Karpas-422 (cell line): ENCODE data around the gene USP48. TPM values are rescaled to one million over a fixed set of nuclear protein-coding genes. Genes with fewer than 3 reads are reported as not detected.
"Not testable (repeated sequence)": the region's sequence is repeated elsewhere in the genome, so short reads cannot be mapped to it uniquely, and the experiment has no call there.

Source experiments
- DNase-seq: peaks from one replicate; pipeline ENCODE4 v3.0.0-alpha.2; 2015
- H2AFZ ChIP-seq: fragments of 200-600 bp; sonication (generic); 2 replicates; pipeline ENCODE4 v1.6.1; 2014; ENCODE audit warnings: antibody characterized with exemption, low read length, mixed read lengths
- H3K27ac ChIP-seq: fragments of 200-600 bp; sonication (generic); 2 replicates; pipeline ENCODE4 v1.5.1; 2014; ENCODE audit warnings: mild to moderate bottlenecking, low read length, moderate library complexity
- H3K27me3 ChIP-seq: fragments of 200-600 bp; sonication (generic); 2 replicates; pipeline ENCODE4 v1.6.1; 2014; ENCODE audit warnings: low read length, mixed read lengths
- H3K36me3 ChIP-seq: fragments of 200-600 bp; sonication (generic); 2 replicates; pipeline ENCODE4 v1.6.1; 2014; ENCODE audit warnings: low read length, mixed read lengths; ENCODE audit not compliant: insufficient read depth
- H3K4me1 ChIP-seq: fragments of 200-600 bp; sonication (generic); 2 replicates; pipeline ENCODE4 v1.6.1; 2014; ENCODE audit warnings: mild to moderate bottlenecking, low read length, mixed read lengths
- H3K4me2 ChIP-seq: fragments of 200-600 bp; sonication (generic); 2 replicates; pipeline ENCODE4 v1.6.1; 2014; ENCODE audit warnings: low read length, low read depth, mild to moderate bottlenecking; ENCODE audit not compliant: poor library complexity, severe bottlenecking
- H3K4me3 ChIP-seq: fragments of 200-600 bp; sonication (generic); 2 replicates; pipeline ENCODE4 v1.5.1; 2014; ENCODE audit warnings: mild to moderate bottlenecking, antibody characterized with exemption, low read length, mixed read lengths
- H3K79me2 ChIP-seq: fragments of 200-600 bp; sonication (generic); 2 replicates; pipeline ENCODE4 v1.6.1; 2014; ENCODE audit warnings: mild to moderate bottlenecking, low read length, mixed read lengths
- H3K9ac ChIP-seq: fragments of 200-600 bp; sonication (generic); 2 replicates; pipeline ENCODE4 v1.6.0; 2014; ENCODE audit warnings: low read length
- H3K9me2 ChIP-seq: fragments of 200-600 bp; sonication (generic), shearing (Covaris generic); replicated peaks from 2 replicates; pipeline ENCODE4 v1.6.0; 2014; ENCODE audit warnings: mild to moderate bottlenecking, low read length, moderate library complexity; ENCODE audit not compliant: insufficient read depth
- H3K9me3 ChIP-seq: fragments of 300-700, 200-600 bp; sonication (generic); 2 replicates; pipeline ENCODE4 v1.6.1; 2014; ENCODE audit warnings: low read length, mixed read lengths
- H4K20me1 ChIP-seq: fragments of 200-600 bp; sonication (generic); 2 replicates; pipeline ENCODE4 v1.6.1; 2014; ENCODE audit warnings: mild to moderate bottlenecking, antibody characterized with exemption, low read length, low read depth; ENCODE audit not compliant: insufficient read depth
- total RNA-seq: library from RNA; depleted of rRNA; stranded (reverse); fragments of >200 nt; shearing (Covaris generic); gene quantifications from 2 replicates; pipeline ENCODE4 v1.2.3, GENCODE V29; 2014; ENCODE audit warnings: low replicate concordance

Gene USP48
- total RNA-seq, 1 experiment from 2014 or later: 35.1 TPM

- Histone ChIP-seq H3K27ac (no peak overlapping the region), H3K36me3 (peaks cover 32% of the 10 kb centered on the region), H3K4me3 (no peak overlapping the region), H3K9me2 (no peaks in the 10 kb centered on the region), H3K4me1 (peaks cover 8% of the 10 kb centered on the region), H3K9ac (no peak overlapping the region), H4K20me1 (no peaks in the 10 kb centered on the region), H3K9me3 (no peaks in the 10 kb centered on the region; the same call in 1 of the 2 replicates), H2AFZ (no peak overlapping the region), H3K27me3 (no peaks in the 10 kb centered on the region), H3K79me2 (no peaks in the 10 kb centered on the region), H3K4me2 (no peak overlapping the region)
- DNase-seq: no peak
These were observed 95.8 kb downstream of the USP48 start for GRCh38 chr1:21687081-21687529.

DNA sequence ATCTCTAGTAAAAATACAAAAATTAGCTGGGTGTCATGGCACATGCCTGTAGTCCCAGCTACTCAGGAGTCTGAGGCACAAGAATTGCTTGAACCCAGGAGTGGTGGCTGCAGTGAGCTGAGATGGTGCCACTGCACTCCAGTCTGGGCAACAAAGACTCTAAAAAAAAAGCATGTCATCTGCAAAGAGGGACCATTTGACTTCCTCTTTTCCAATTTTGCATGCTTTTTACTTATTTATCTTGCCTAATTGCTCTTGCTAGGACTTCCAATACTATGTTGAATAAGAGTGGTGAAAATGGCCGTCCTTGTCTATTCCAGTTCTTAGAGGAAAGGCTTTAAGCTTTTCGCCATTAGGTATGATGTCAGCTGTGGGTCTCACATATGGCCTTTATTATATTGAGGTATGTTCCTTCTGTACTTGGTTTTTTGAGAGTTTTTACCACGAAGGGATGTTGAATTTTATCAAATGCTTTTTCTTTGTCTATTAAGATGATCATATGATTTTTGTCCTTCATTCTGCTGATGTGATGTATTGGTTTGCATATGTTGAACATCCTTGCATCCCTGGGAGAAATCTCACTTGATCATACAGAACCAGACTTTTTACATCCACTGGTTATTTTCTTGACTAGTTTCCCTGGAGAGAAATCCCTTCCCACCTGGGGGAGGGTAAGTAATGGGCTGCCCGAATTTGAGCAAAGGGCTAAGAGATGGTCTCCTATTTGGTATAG lies 96.8 kb downstream of the USP48 start:
- Histone ChIP-seq H3K9me2 (no peaks in the 10 kb centered on the region), H3K36me3 (peaks cover 31% of the 10 kb centered on the region), H3K4me2 (no peak overlapping the region), H3K79me2 (no peaks in the 10 kb centered on the region), H4K20me1 (no peaks in the 10 kb centered on the region), H3K9me3 (no peaks in the 10 kb centered on the region; the same call in 1 of the 2 replicates), H2AFZ (no peak overlapping the region), H3K4me3 (no peak overlapping the region), H3K27me3 (no peaks in the 10 kb centered on the region), H3K4me1 (peaks cover 8% of the 10 kb centered on the region), H3K27ac (no peak overlapping the region), H3K9ac (no peak overlapping the region)
- DNase-seq: peak; percentile 49

DNA sequence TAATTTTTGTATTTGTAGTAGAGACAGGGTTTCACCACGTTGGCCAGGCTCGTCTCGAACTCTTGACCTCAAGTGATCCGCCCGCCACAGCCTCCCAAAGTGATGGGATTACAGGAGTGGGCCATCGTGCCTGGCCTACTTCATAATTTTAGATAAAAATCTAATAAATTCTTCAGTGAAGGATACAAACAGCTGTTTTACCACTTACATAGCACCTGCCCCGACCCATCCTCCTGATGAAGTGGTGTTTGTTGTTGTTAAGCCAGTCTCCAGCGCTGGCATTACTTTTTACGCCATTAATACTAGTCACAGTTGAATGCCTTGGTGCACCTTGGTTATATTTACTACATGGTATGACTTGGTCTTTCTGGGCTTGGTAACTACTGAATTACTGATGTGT lies 101.5 kb downstream of the USP48 start:
- H3K4me2 ChIP-seq: no peak overlapping the region
- DNase-seq: no peak
- peaks cover 7% of the 10 kb centered on the region for H3K4me1 ChIP-seq
- no peak overlapping the region for H3K27ac ChIP-seq
- no peaks in the 10 kb centered on the region for H3K79me2 ChIP-seq
- H4K20me1 ChIP-seq: no peaks in the 10 kb centered on the region
- no peaks in the 10 kb centered on the region for H3K27me3 ChIP-seq
- no peaks in the 10 kb centered on the region for H3K9me3 ChIP-seq
- H3K9ac ChIP-seq: no peak overlapping the region
- H3K9me2 ChIP-seq: no peaks in the 10 kb centered on the region
- H3K36me3 ChIP-seq: peaks cover 11% of the 10 kb centered on the region
- no peak overlapping the region for H3K4me3 ChIP-seq
- no peak overlapping the region for H2AFZ ChIP-seq

- Histone ChIP-seq H3K4me2 (no peak overlapping the region), H3K4me3 (no peak overlapping the region), H3K36me3 (peaks cover 7% of the 10 kb centered on the region; the same call in 1 of the 2 replicates), H3K4me1 (peaks cover 2% of the 10 kb centered on the region; the same call in 1 of the 2 replicates), H3K9me2 (no peaks in the 10 kb centered on the region), H2AFZ (no peak overlapping the region), H3K27ac (no peak overlapping the region), H3K9ac (no peak overlapping the region), H4K20me1 (no peaks in the 10 kb centered on the region), H3K27me3 (no peaks in the 10 kb centered on the region), H3K79me2 (no peaks in the 10 kb centered on the region), H3K9me3 (no peaks in the 10 kb centered on the region)
- DNase-seq: no peak
These were observed 102.0 kb downstream of the USP48 start for GRCh38 chr1:21680918-21681317.

DNA sequence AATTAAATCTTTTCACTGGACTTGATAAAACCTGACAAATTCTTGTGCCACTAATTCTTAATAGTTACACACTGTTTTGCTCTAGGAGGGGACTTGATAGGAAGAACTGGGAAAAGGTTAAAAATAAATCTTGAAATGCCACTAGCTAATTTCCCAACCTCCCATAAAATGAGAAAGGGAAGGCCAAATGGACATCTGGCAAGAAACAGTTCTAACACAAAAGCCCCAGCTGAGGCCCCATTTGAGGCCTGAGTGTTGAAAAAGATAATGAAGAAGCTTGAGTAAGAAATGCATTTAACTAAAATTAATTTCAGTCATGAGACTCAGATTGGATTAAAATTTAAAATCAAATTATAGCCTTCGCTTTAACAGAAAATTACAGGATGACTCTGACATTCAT lies 102.6 kb downstream of the USP48 start:
- no peak overlapping the region for H2AFZ ChIP-seq
- no peak overlapping the region for H3K9ac ChIP-seq
- peaks cover 7% of the 10 kb centered on the region; the same call in 1 of the 2 replicates for H3K36me3 ChIP-seq
- H3K9me2 ChIP-seq: no peaks in the 10 kb centered on the region
- H3K4me3 ChIP-seq: no peak overlapping the region
- H3K27ac ChIP-seq: no peak overlapping the region
- no peaks in the 10 kb centered on the region for H3K9me3 ChIP-seq
- no peaks in the 10 kb centered on the region for H3K79me2 ChIP-seq
- no peak for DNase-seq
- no peaks in the 10 kb centered on the region for H3K4me1 ChIP-seq
- no peaks in the 10 kb centered on the region for H4K20me1 ChIP-seq
- H3K4me2 ChIP-seq: no peak overlapping the region
- no peaks in the 10 kb centered on the region for H3K27me3 ChIP-seq

DNA sequence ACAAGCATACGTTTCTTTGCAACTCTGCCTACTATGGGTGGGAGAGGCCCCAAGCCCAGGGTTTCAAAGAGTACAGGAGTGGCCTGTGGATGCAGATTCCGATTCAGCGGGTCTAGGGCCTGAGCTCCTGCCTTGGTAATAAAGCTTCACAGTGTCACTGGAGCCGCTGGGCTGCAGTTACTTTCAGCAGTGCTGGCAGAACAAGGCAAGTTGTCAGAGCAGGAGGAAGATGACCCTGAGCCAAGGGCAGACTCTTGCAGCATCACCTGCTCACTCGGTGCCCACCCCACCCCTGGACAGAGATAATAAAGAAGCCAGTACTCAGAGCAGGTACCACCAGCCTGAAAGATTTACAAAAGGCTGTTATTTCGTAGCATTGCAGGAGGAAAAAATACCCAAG lies 105.8 kb downstream of the USP48 start:
- H3K4me1 ChIP-seq: no peaks in the 10 kb centered on the region
- no peaks in the 10 kb centered on the region for H3K9me3 ChIP-seq
- H3K27me3 ChIP-seq: no peaks in the 10 kb centered on the region
- DNase-seq: no peak
- no peak overlapping the region for H3K9ac ChIP-seq
- no peak overlapping the region for H3K4me2 ChIP-seq
- H3K79me2 ChIP-seq: no peaks in the 10 kb centered on the region
- H3K36me3 ChIP-seq: peaks cover 7% of the 10 kb centered on the region; the same call in 1 of the 2 replicates
- 0 out of 2 replicates have a peak, but pooled peaks cover 7% of the 10 kb centered on the region for H4K20me1 ChIP-seq
- no peaks in the 10 kb centered on the region for H3K9me2 ChIP-seq
- H3K4me3 ChIP-seq: no peak overlapping the region
- no peak overlapping the region for H2AFZ ChIP-seq
- no peak overlapping the region for H3K27ac ChIP-seq

- Histone ChIP-seq H3K9me3 (no peaks in the 10 kb centered on the region), H2AFZ (no peak overlapping the region), H4K20me1 (peaks cover 13% of the 10 kb centered on the region; the same call in 1 of the 2 replicates), H3K9me2 (no peaks in the 10 kb centered on the region), H3K4me3 (no peak overlapping the region), H3K9ac (no peak overlapping the region), H3K4me1 (no peaks in the 10 kb centered on the region), H3K36me3 (peaks cover under 1% of the 10 kb centered on the region; the same call in 1 of the 2 replicates), H3K4me2 (no peak overlapping the region), H3K79me2 (no peaks in the 10 kb centered on the region), H3K27ac (no peak overlapping the region), H3K27me3 (no peaks in the 10 kb centered on the region)
- DNase-seq: no peak
These were observed 108.0 kb downstream of the USP48 start for GRCh38 chr1:21674957-21675356.

- not testable (repeated sequence) for H3K4me3 ChIP-seq, H3K9me3 ChIP-seq, H2AFZ ChIP-seq, H3K4me1 ChIP-seq, H3K27ac ChIP-seq, H3K27me3 ChIP-seq, H3K36me3 ChIP-seq, H3K9ac ChIP-seq, H3K79me2 ChIP-seq, DNase-seq, H3K4me2 ChIP-seq, H3K9me2 ChIP-seq
- peaks cover 13% of the 10 kb centered on the region; the same call in 1 of the 2 replicates for H4K20me1 ChIP-seq
These were observed 109.1 kb downstream of the USP48 start for GRCh38 chr1:21673853-21674252.
